UCSD-AML1 (cell line): ENCODE measurements around the gene C1orf210.

Experiments
- DNase-seq: peaks from one replicate; lab custom pipeline; 2025; ENCODE audit not compliant: unreplicated experiment; lab: John Stamatoyannopoulos, UW

C1orf210 gene

GRCh38 chr1:43296207-43296606 is 10.8 kb upstream of the C1orf210 start:
- DNase-seq: no peak

- DNase-seq: no peak
These were observed 9.4 kb upstream of the C1orf210 start for GRCh38 chr1:43294761-43295160.

GRCh38 chr1:43293896-43294760 is 8.7 kb upstream of the C1orf210 start:
- no peak for DNase-seq

- DNase-seq: no peak
These were observed 7.8 kb upstream of the C1orf210 start for GRCh38 chr1:43293176-43293575.

GRCh38 chr1:43292679-43293078 is 7.3 kb upstream of the C1orf210 start:
- no peak for DNase-seq

- no peak for DNase-seq
These were observed 6.8 kb upstream of the C1orf210 start for GRCh38 chr1:43292216-43292615.

GRCh38 chr1:43288785-43289706 is 3.7 kb upstream of the C1orf210 start:
- no peak for DNase-seq

- no peak for DNase-seq
These were observed 2.8 kb upstream of the C1orf210 start for GRCh38 chr1:43288058-43288784.

- no peak for DNase-seq
These were observed 1.2 kb upstream of the C1orf210 start for GRCh38 chr1:43286533-43286932.

- DNase-seq: no peak
These were observed 734 bp upstream of the C1orf210 start for GRCh38 chr1:43286115-43286514.

GRCh38 chr1:43284546-43285110 is 753 bp downstream of the C1orf210 start:
- DNase-seq: no peak

GRCh38 chr1:43284065-43284464 is 1.3 kb downstream of the C1orf210 start:
- DNase-seq: no peak

- no peak for DNase-seq
These were observed 2.9 kb downstream of the C1orf210 start for GRCh38 chr1:43282220-43283195.

- no peak for DNase-seq
These were observed 4.7 kb downstream of the C1orf210 start for GRCh38 chr1:43280692-43281091.

GRCh38 chr1:43279666-43280065 is 5.7 kb downstream of the C1orf210 start:
- no peak for DNase-seq

- DNase-seq: no peak
These were observed 6.2 kb downstream of the C1orf210 start for GRCh38 chr1:43279161-43279560.

- no peak for DNase-seq
These were observed 8.1 kb downstream of the C1orf210 start for GRCh38 chr1:43277116-43277876.

GRCh38 chr1:43276673-43277072 is 8.7 kb downstream of the C1orf210 start:
- no peak for DNase-seq
